Hepatic stellate cell (primary cell): ENCODE results near the gene SOD1.
"Not testable (repeated sequence)": the region's sequence is repeated elsewhere in the genome, so short reads cannot be mapped to it uniquely, and the experiment has no call there.

Experiments
- DNase-seq: peaks from one replicate; pipeline ENCODE4 v3.0.0; 2011; ENCODE audit warnings: low spot score

Gene SOD1

DNA sequence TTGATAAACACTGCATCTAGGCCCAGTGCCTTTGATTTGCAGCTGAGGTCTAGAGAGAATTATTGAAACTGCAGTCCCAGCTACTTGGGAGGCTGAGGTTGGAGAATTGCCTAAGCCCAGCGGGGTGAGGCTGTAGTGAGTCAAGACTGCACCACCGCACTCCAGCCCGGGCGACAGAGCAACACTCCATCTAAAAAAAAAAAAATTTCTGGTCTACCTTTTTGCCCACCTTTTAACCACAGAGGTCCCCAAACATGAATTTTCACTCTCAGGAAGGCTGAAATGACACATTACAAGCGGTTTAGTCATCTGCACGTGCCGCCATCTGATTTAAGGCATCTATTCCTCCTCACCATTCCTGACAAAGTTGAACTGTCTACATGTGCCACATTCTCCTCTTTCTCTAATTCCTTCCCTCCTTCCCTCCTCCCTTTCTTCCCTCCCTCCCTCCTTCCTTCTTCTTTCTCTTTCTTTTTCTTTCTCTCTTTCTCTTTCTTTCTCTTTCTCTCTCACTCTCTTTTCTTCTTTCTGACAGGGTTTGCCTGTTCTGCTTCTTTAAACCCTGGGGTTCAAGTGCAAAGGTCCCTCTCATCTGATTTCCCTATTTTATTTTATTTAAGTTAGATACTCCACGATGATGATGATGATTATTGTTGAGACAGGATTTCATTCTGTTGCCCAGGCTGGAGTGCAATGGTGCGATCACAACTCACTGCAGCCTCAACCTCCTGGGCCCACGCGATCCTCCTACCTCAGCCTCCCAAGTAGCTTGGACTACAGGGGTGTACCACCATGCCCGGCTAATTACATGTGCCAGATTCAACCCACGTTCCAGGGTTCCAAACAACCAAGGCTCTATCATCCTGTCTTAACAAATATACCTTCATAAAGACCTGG, 3.0 kb upstream of the SOD1 start:
- DNase-seq, result no peak

DNA sequence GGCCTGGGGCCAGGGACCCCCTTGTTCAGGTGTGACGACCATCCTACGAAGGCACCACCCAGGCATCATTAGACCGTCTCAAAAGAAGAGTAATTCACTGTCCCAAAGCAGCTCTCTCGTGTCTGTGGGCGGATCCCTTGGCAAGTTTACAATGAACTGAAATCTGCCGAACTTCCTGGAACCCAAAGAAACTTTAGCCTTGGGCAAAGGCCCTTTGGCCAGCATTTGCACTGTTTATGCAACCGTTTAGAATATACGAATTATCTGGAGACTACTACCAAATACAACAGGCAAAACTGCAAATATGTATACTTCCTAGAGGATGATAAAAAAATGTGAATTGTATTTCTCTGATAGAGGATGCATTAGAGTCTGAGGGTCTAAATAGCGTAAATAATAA, 1.4 kb upstream of the SOD1 start:
- no peak for DNase-seq

DNA sequence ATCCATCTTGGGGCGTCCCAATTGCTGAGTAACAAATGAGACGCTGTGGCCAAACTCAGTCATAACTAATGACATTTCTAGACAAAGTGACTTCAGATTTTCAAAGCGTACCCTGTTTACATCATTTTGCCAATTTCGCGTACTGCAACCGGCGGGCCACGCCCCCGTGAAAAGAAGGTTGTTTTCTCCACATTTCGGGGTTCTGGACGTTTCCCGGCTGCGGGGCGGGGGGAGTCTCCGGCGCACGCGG, 282 bp upstream of the SOD1 start:
- DNase-seq, result no peak

DNA sequence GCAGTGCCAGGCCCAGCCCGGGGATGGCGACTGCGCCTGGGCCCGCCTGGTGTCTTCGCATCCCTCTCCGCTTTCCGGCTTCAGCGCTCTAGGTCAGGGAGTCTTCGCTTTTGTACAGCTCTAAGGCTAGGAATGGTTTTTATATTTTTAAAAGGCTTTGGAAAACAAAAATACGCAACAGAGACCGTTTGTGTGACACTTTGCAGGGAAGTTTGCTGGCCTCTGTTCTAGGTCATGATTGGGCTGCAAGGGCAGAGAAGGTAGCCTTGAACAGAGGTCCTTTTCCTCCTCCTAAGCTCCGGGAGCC, 719 bp downstream of the SOD1 start:
- peak; percentile 65 for DNase-seq

DNA sequence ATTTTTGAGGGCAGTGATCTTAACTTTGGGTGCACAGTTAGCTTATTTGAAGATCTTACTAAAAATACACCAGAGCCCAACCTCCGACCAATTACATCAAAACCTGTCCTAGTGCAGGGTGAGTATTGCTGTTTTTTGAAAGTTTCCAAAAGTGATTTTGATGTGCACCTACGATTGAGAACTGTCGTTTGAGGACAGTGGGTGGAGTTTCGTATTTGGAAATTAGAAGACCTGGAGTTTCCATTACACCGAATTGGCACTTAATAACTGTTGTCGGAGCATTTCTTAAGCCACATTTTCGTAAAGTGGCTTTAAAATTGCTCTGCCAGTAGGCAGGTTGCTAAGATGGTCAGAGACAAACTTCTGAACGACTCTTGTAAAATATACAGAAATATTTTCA, 1.1 kb downstream of the SOD1 start:
- no peak for DNase-seq

DNA sequence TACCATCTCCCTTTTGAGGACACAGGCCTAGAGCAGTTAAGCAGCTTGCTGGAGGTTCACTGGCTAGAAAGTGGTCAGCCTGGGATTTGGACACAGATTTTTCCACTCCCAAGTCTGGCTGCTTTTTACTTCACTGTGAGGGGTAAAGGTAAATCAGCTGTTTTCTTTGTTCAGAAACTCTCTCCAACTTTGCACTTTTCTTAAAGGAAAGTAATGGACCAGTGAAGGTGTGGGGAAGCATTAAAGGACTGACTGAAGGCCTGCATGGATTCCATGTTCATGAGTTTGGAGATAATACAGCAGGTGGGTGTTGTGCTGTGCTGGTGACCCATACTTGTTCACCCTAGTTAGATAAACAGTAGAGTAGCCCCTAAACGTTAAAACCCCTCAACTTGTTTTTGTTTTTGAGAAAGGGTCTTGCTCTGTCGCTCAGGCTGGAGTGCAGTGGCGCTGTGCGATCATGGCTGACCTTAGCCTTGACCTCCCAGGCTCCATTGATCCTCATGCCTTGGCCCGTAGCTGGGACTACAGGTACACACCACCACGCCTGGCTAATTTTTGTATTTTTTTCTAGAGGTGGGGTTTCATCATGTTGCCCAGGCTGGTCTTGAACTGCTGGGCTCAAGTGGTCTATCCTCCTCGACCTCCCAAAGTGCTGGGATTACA, 4.2 kb downstream of the SOD1 start:
- no peak for DNase-seq

DNA sequence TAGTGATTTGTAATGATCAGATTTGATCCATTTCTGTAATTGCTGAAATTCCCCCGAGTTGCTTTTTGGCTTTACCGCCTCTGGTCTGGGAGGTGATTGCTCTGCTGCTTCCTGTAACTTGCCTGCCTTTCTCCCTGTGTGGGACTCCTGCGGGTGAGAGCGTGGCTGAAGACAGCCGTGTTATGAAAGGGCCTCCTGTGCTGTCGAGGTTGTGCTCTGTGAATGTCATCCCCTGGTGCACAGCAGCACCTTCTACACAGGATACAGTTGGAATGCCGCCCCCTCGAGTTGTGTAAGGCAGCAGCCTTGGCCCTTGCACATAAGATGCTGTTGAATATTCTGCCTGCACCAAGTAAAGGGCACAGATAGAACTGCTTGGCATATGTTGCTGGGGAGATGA, 5.9 kb downstream of the SOD1 start:
- DNase-seq, result no peak

DNA sequence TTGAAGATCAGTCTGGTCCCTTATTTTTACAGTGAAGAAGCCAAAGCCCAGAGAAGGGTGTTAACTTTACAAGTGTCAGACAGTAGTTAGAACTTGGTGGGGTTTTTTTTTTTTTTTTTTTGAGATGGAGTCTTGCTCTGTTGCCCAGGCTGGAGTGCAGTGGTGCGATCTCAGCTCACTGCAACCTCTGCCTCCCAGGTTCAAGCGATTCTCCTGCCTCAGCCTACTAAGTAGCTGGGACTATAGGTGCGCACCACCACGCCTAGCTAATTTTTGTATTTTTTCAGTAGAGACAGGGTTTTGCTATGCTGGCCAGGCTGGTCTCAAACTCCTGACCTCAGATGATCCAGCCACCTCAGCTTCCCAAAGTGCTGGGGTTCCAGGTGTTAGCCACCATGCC, 6.4 kb downstream of the SOD1 start:
- DNase-seq, result not testable (repeated sequence)

DNA sequence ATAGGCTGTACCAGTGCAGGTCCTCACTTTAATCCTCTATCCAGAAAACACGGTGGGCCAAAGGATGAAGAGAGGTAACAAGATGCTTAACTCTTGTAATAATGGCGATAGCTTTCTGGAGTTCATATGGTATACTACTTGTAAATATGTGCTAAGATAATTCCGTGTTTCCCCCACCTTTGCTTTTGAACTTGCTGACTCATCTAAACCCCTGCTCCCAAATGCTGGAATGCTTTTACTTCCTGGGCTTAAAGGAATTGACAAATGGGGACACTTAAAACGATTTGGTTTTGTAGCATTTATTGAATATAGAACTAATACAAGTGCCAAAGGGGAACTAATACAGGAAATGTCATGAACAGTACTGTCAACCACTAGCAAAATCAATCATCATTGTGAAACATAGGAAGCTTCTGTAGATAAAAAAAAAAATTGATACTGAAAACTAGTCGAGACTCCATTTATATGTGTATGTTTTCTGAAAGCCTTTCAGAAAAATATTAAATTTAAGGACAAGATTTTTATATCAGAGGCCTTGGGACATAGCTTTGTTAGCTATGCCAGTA, 7.0 kb downstream of the SOD1 start:
- DNase-seq, result no peak

DNA sequence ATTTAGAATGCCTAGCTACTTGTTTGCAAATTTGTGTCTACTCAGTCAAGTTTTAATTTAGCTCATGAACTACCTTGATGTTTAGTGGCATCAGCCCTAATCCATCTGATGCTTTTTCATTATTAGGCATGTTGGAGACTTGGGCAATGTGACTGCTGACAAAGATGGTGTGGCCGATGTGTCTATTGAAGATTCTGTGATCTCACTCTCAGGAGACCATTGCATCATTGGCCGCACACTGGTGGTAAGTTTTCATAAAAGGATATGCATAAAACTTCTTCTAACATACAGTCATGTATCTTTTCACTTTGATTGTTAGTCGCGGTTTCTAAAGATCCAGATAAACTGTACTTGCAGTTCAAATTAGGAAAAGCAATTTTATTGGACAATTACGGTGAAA, 7.6 kb downstream of the SOD1 start:
- DNase-seq, result no peak

DNA sequence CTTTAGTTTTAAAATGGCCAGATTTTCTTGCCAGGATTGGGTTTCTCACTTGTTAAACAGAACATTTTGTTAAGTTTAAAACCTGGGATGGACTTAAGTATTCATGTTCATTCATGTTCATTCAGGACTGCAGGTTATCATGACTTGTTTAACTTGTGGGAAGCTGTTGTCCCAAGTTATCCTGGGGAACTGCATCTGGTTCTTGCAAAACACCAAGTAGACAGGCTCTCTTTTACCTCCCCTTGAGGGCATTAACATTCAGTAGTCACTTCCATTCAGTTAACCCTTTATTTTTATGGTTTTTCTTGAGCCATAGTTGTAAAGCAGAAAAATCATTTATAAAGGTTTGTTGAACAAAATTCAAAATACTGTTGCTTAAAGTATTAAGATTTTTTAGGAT, 8.1 kb downstream of the SOD1 start:
- no peak for DNase-seq

DNA sequence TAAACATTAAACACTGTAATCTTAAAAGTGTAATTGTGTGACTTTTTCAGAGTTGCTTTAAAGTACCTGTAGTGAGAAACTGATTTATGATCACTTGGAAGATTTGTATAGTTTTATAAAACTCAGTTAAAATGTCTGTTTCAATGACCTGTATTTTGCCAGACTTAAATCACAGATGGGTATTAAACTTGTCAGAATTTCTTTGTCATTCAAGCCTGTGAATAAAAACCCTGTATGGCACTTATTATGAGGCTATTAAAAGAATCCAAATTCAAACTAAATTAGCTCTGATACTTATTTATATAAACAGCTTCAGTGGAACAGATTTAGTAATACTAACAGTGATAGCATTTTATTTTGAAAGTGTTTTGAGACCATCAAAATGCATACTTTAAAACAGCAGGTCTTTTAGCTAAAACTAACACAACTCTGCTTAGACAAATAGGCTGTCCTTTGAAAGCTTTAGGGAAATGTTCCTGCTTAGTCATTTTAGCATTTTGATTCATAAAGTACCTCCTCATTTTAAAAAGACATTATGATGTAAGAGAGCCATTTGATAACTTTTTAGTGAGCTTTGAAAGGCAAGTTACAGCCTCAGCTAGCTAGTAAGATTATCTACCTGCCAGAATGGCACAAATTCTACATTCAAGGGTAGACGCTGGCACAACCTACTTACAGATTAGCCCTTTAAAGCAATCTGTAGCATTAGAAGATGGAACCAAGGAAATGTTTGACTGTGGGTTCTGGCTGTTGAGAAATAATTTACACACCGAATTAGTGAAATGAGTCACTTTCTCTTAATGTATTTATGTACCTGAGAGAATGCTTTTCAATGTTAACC, 9.4 kb downstream of the SOD1 start:
- DNase-seq, result no peak

DNA sequence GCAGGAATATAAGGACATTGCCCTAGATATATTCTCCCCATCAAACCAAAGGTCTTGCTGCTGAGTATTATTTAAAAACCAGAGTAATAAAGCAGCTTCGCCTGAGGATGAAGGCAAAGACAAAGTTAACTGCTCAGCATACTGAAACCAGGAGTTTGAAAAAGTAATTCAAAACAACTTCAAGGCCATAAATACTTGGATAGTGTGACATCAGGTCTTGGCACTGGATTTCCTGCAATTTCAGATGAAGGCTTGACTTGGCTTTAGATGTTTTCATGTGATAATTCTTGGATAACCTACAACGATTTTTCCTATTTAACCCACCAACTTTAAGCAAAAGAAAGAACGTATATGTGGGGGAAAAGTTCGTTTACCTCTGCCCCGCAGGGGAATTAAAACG, 10.6 kb downstream of the SOD1 start:
- no peak for DNase-seq

DNA sequence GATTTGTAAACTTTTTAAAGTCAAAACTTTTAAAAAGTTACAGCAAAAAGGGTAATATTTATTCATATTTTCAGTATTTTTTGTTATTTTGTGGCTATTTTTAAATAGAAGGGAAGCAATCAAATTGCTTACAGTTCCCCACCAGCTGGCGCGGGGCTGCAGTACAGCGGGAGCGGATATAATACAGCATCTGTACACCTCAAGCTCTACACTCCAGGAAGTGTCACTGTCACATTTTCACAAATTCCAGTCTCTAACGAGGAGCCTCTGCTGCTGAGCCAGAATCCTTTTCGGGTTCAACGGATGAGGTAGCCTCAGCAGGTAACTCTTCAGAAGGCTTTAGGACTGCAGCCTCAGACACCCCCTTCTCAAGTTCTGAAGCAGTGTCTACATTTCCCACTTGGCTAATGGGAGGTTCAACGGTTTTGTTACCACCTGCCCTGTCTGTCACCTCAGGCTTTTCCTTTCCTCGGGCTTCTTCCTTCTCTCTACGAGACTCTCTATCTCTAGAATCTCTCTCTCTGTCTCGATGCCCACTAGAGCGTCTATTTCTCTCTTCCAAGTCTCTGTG, 11.7 kb downstream of the SOD1 start:
- no peak for DNase-seq

DNA sequence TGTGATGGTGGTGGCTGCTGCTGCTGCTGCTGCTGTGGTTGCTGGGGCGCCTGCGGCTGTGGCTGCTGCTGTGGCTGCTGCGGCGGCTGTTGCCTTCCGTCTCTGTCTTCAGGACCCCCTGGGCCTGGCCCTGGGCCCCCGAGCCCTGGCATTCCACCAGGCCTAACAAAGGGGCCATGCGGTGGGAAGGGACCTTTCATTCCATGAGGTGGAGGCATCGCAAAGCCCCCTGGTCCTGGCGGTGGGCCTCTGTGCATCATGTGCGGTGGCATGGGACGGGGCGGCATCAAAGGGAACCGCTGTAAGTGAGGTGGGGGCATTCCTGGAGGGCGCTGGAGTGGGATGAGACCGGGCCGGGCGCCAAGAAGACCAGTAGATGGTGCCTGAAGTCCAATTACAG, 12.4 kb downstream of the SOD1 start:
- DNase-seq, result no peak

DNA sequence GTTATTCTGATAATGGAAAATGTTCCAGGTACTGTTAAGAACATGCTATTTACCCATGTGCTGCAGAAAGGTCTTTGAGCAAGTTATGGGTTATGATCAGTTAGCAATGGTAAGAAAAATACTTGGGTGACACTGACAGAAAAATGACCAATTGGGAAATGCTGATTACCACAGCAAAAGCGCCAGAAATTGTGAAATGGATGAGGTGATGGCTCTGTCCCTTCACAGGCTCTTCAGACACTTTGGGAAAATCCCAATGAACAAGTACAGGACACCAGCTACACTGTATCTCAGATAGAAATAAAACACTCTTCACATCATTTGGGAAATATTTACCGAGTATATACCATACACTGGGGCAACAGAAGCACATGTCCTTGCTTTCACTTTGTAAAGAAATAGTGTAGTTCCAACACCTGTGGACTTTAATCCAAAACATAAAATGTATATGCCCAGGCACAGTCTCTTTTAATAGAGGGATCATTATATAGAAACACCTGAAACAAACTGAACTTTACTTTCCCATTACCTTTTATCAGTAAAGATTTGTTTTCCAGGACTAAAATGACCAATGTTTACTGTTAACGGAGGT, 13.9 kb downstream of the SOD1 start:
- no peak for DNase-seq

DNA sequence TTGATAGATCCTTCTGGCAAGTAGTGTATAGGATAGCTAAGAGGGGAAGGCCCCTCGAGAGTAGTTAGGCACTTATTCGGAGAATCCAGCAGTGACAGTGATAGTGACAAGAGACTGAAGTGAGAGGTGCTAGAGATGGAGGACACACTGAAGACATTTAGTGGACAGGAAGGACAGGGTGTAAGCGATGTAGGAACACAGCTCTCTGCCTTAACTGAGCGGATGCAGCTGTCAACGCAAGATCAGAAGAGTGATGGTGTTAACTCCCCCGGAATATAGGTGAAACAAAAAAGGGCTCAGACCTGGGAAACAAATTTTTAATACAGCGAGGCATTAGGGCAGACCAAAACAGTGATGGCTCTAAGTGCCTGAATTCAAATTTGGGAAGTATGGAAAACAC, 15.8 kb downstream of the SOD1 start:
- DNase-seq, result no peak

DNA sequence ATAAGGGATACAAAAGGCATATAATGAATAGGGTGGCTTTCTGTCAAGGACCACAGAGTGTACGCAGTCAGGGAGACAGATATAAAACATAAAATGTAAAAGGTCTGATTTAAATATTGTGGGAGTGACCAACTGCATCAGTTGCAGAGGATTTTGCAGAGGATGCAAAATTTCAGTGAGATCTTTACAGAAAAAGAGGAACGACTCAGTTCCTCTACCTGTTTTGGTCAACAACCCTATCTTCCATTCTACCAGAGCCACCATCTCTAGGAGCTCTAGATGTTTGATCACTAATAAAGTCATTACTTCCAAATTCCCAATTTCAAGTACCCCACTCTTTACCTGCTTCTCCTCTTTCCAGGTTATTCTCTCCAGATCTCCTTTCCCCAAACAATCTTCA, 16.5 kb downstream of the SOD1 start:
- no peak for DNase-seq

DNA sequence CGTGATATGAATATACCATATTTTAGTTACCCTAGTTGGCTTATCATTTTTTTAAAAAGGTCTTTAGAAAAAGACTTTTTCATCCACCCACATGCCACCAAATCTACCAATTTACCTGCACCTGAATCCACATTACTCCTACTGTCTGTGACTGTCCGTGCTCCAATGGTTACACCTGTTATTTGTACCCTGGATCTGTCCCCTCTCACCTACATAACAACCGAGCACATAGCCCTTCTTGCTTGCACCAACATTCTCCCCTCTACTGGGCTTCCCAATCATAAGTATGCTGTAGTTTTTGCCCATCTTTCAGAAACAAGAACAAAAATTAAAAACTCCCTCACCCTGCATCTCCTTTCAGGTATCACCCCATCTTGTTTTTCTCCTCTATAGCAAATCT, 17.6 kb downstream of the SOD1 start:
- no peak for DNase-seq

DNA sequence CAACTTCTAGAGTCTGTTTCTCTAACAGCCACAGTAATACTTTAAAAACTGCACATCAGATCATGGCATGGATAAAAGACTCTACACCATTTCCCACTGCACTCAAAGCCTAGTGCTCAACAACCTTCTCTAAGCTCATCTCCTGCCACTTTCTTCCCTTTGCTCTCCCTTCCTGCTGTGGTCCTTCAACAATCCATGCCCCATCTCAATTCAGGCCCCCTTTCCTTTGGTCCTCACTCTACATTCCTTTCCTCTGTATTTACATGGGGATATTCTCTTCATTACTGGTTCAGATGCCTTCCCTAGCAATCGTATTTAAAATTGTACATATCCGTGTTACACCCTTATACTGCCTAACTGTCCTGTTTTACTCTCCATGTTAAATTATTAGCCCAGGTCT, 19.0 kb downstream of the SOD1 start:
- DNase-seq, result no peak

DNA sequence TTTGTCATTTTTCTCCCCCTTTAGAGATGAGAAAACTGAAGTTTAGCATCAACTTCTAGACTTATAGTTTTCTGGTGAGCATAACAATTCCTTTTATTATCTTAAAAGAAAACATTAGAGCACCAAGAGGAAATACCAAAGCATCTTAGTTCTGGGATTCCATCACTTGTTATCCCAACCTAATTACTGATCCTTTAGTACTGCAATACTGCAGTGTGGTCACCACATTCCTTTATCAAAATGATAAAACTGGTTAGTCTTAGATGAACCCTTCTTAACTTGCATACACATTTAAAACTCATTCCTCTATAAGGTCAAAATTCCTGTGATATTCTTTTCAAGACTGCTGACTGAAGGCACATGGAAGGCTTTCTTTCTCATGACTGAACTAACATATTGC, 23.1 kb downstream of the SOD1 start:
- DNase-seq, result peak; percentile 17

DNA sequence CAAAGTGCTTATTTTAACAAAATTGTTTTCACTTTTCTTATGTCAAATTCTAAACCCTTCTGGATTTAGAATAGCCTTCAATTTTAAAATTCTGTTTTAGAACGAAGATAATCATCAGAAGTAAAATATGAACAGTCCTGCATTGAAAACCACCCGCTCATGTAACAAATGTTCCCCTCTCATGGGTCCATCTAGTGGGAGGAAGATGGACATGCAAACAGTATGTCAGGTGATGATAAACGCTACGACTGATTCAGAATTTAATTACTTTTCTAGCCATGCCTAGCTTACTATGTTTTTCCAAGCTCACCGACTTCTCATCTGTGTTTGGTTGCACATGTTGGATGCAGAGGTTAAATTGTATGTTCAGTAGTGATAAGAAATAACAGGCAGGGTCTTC, 23.5 kb downstream of the SOD1 start:
- DNase-seq, result no peak
